Measurements from ENCODE around the gene PPFIA1. TPM values are rescaled to one million over a fixed set of nuclear protein-coding genes. Genes with fewer than 3 reads are reported as not detected.

PPFIA1 gene
- total and polyA plus RNA-seq, 10 of the 15 experiments (the other 5 are each of a cell fraction or from before 2014, with no cell fraction given) = 5.2 to 26.2 (median 15.8) TPM

DNA sequence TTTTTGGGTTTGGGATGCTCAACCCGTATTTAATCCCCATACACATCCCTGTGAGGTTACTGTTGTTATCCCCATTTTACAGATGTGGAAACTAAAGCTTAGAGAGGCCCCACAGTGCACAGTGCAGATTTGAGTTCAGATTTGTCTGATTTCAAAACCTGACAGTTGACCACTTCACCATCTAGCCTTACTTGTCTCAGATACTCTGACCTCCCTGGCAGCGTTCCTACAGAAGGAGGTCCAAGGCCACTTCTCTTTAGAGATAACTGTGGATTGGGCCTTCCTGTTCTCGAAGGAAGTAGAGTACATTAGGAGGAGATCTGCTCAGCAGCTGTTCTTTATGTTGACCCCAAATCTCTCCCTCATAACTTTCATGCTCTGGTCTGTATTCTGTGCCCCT is 81.2 kb downstream of the PPFIA1 start:
- H3K4me3 ChIP-seq = no peak overlapping the region
- H3K27ac ChIP-seq (ENCODE audit: control insufficient read depth, insufficient read depth) = no peak overlapping the region
- 99% methylated on average over 3 of the region's 3 CpGs for WGBS (ENCODE audit: insufficient coverage, insufficient replicate concordance, low lambda C conversion rate, missing lambda C conversion rate)
- in situ Hi-C loops (cut with MboI) = no loop called here
- H3K9ac ChIP-seq (ENCODE audit: control insufficient read depth, insufficient read depth, low read length) = no peak overlapping the region
- TF ChIP-seq SMARCA5 (IDR thresholded peaks at IDR 0.05) (no peak), SUZ12 (IDR thresholded peaks at IDR 0.05; ENCODE audit: unreplicated experiment) (no peak), EGR1 (IDR thresholded peaks at IDR 0.05; ENCODE audit: borderline replicate concordance in 1 of 2, low read depth in 2 of 2, low read length in 2 of 2) (no peak), SREBF1 (IDR thresholded peaks at IDR 0.05; ENCODE audit: low read length) (no peak), CHD2 (IDR thresholded peaks at IDR 0.05; ENCODE audit: borderline replicate concordance, low read depth, low read length) (no peak), RAD51 (IDR thresholded peaks at IDR 0.05) (no peak), SUPT20H (IDR thresholded peaks at IDR 0.05; ENCODE audit: borderline replicate concordance, control insufficient read depth, low read depth, low read length) (no peak), BRCA1 (IDR thresholded peaks at IDR 0.05; ENCODE audit: low read depth, low read length) (no peak)
- TF ChIP-seq, protein P1, sequence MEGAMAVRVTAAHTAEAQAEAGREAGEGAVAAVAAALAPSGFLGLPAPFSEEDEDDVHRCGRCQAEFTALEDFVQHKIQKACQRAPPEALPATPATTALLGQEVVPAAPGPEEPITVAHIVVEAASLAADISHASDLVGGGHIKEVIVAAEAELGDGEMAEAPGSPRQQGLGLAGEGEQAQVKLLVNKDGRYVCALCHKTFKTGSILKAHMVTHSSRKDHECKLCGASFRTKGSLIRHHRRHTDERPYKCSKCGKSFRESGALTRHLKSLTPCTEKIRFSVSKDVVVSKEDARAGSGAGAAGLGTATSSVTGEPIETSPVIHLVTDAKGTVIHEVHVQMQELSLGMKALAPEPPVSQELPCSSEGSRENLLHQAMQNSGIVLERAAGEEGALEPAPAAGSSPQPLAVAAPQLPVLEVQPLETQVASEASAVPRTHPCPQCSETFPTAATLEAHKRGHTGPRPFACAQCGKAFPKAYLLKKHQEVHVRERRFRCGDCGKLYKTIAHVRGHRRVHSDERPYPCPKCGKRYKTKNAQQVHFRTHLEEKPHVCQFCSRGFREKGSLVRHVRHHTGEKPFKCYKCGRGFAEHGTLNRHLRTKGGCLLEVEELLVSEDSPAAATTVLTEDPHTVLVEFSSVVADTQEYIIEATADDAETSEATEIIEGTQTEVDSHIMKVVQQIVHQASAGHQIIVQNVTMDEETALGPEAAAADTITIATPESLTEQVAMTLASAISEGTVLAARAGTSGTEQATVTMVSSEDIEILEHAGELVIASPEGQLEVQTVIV (IDR thresholded peaks at IDR 0.05; ENCODE audit: borderline replicate concordance, partially characterized antibody) = no peak
- TF ChIP-seq, protein P2, sequence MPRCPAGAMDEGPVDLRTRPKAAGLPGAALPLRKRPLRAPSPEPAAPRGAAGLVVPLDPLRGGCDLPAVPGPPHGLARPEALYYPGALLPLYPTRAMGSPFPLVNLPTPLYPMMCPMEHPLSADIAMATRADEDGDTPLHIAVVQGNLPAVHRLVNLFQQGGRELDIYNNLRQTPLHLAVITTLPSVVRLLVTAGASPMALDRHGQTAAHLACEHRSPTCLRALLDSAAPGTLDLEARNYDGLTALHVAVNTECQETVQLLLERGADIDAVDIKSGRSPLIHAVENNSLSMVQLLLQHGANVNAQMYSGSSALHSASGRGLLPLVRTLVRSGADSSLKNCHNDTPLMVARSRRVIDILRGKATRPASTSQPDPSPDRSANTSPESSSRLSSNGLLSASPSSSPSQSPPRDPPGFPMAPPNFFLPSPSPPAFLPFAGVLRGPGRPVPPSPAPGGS (IDR thresholded peaks at IDR 0.05; ENCODE audit: borderline replicate concordance, insufficient read depth, low read depth, low read length, poor library complexity, severe bottlenecking) = no peak
- TF ChIP-seq, protein P3, sequence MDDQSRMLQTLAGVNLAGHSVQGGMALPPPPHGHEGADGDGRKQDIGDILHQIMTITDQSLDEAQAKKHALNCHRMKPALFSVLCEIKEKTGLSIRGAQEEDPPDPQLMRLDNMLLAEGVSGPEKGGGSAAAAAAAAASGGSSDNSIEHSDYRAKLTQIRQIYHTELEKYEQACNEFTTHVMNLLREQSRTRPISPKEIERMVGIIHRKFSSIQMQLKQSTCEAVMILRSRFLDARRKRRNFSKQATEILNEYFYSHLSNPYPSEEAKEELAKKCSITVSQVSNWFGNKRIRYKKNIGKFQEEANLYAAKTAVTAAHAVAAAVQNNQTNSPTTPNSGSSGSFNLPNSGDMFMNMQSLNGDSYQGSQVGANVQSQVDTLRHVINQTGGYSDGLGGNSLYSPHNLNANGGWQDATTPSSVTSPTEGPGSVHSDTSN (IDR thresholded peaks at IDR 0.05; ENCODE audit: insufficient replicate concordance, low read depth, low read length) = no peak
- H3K27me3 ChIP-seq (replicated peaks in 1 of 2; ENCODE audit: control insufficient read depth in 2 of 2, insufficient read depth in 2 of 2, low read length in 1 of 2) = no peaks in the 10 kb centered on the region
- no peaks in the 10 kb centered on the region for H4K20me1 ChIP-seq (ENCODE audit: control insufficient read depth, insufficient read depth)
- H3K4me1 ChIP-seq (ENCODE audit: control insufficient read depth, insufficient read depth, low read length) = no peaks in the 10 kb centered on the region
- ChIA-PET CTCF (interaction anchor here (1.0 kb wide), 1 partner anchor 38 kb away, joined by 3 read pairs; no protein-coding TSS in a partner anchor), SMC1A (ENCODE audit: uncharacterized antibody, unreplicated experiment) (no interaction called here), RAD21 (ENCODE audit: unreplicated experiment) (no interaction called here), POLR2A (no interaction called here)
- no peak overlapping the region for H3K4me2 ChIP-seq (ENCODE audit: control insufficient read depth, insufficient read depth)
- intact Hi-C loops (cut with micrococcal nuclease; ENCODE audit: unreplicated experiment) = no loop called here
- ATAC-seq = no peak
- no peak for DNase-seq (ENCODE audit: low read depth, low spot score)
- H3K9me3 ChIP-seq (replicated peaks; ENCODE audit: control insufficient read depth, insufficient read depth, low read length) = no peaks in the 10 kb centered on the region
- no TSS peak for BruUV-seq (replicated peaks)
- H3K36me3 ChIP-seq (ENCODE audit: control insufficient read depth in 2 of 2, insufficient read depth in 2 of 2, low read length in 1 of 2) = peaks cover 8 to 29% of the 10 kb centered on the region in 2 experiments
- H3K79me2 ChIP-seq (ENCODE audit: control insufficient read depth, insufficient read depth, low read length) = no peaks in the 10 kb centered on the region
- no peak for FAIRE-seq
- H2AFZ ChIP-seq (ENCODE audit: control insufficient read depth, low read depth, low read length) = no peak overlapping the region

Data from GM12878 (cell line).